Esophagus muscularis mucosa (tissue), 4 donors: Measurements from ENCODE around the gene UCP1. TPM values are rescaled to one million over a fixed set of nuclear protein-coding genes. Genes with fewer than 3 reads are reported as not detected.
A peak's percentile ranks its signal among the peaks of the same experiment; 100 is the strongest.

Experiments
- DNase-seq: peaks from one replicate; pipeline ENCODE4 v3.0.0-alpha.2; 2017; ENCODE audit errors: extremely low spot score
- H3K27ac ChIP-seq, 4 donors: fragments of 200-600 bp; sonication (generic); replicated peaks in 1 of 4; 1 replicate in 3 of 4; 2 replicates in 1 of 4; pipeline ENCODE4 v1.5.1; 2016 to 2019; ENCODE audit warnings: mild to moderate bottlenecking in 1 of 4
- H3K27me3 ChIP-seq, 4 donors: fragments of 200-600 bp; sonication (generic); one replicate each; pipeline versions ENCODE4 v1.5.1 to v1.6.0; 2016 to 2019
- H3K36me3 ChIP-seq, 4 donors: fragments of 200-600 bp; sonication (generic); one replicate each; pipeline ENCODE4 v1.5.1; 2016 to 2019
- H3K4me1 ChIP-seq, 4 donors: fragments of 200-600 bp; sonication (generic); one replicate each; pipeline ENCODE4 v1.5.1; 2016 to 2019
- H3K4me3 ChIP-seq, 4 donors: fragments of 200-600 bp; sonication (generic); 1 replicate in 2 of 4; 2 replicates in 2 of 4; pipeline ENCODE4 v1.5.1; 2016 to 2019; ENCODE audit warnings: mild to moderate bottlenecking in 4 of 4, moderate library complexity in 1 of 4
- H3K9me3 ChIP-seq, 4 donors: fragments of 200-600 bp; sonication (generic); 1 replicate in 3 of 4; 2 replicates in 1 of 4; pipeline ENCODE4 v1.5.1; 2016 to 2019
- CTCF ChIP-seq, 3 experiments: fragments of 200-600 bp in 2 of 3; fragments of 450-650 bp in 1 of 3; sonication (generic) in 2 of 3; IDR thresholded peaks; one replicate each; pipeline ENCODE4 v1.5.1; 2017 to 2019; ENCODE audit warnings: antibody characterized with exemption in 3 of 3, mild to moderate bottlenecking in 2 of 3, moderate library complexity in 1 of 3
- EP300 ChIP-seq: sonication (generic); formaldehyde crosslinking; IDR thresholded peaks from one replicate; pipeline ENCODE4 v1.6.1; 2017; ENCODE audit warnings: antibody characterized with exemption
- POLR2A ChIP-seq: fragments of 450-650 bp; IDR thresholded peaks from one replicate; pipeline ENCODE4 v1.6.1; 2017; ENCODE audit warnings: antibody characterized with exemption, moderate library complexity, mild to moderate bottlenecking, low read depth
- POLR2AphosphoS5 ChIP-seq, 2 donors: sonication (generic); formaldehyde crosslinking; IDR thresholded peaks; one replicate each; pipeline ENCODE4 v1.6.1; 2017; ENCODE audit warnings: antibody characterized with exemption in 2 of 2
- WGBS: methylation state at CpG from one replicate; pipeline ENCODE4 v1.1.5; 2018; 5-methylcytosine and 5-hydroxymethylcytosine counted together
- intact Hi-C: fragments of 100-400 bp; cut with DNase I; formaldehyde crosslinking; loops from one replicate; pipeline ENCODE4 v1.15.1; 2023
- total RNA-seq, 4 donors: library from RNA; depleted of rRNA; stranded (reverse); fragments of >200 nt; gene quantifications; one replicate each; pipeline versions ENCODE4 v1.1.0 to v1.2.1, GENCODE V29; 2016

Gene UCP1
- total RNA-seq, 4 donors from 2014 or later: not detected

- no peak for TF ChIP-seq EP300
- TF ChIP-seq CTCF (IDR thresholded peaks at IDR 0.05): no peak
- no peak for TF ChIP-seq POLR2AphosphoS5 (IDR thresholded peaks at IDR 0.05)
- Histone ChIP-seq H3K27ac (no peak overlapping the region), H3K4me1 (peaks cover 0 to 7% (median 0%) of the 10 kb centered on the region in 4 donors), H3K27me3 (no peaks in the 10 kb centered on the region), H3K36me3 (no peaks in the 10 kb centered on the region), H3K4me3 (no peak overlapping the region), H3K9me3 (no peaks in the 10 kb centered on the region)
- WGBS: 100% methylated on average over 2 of the region's 2 CpGs
- intact Hi-C loops: no loop called here
- DNase-seq: no peak
Measured at GRCh38 chr4:140603286-140603685, 34.5 kb upstream of the UCP1 start.

GRCh38 chr4:140602714-140603113 is 34.0 kb upstream of the UCP1 start:
- Histone ChIP-seq H3K36me3 (no peaks in the 10 kb centered on the region), H3K4me3 (no peak overlapping the region), H3K27me3 (no peaks in the 10 kb centered on the region), H3K27ac (no peak overlapping the region), H3K9me3 (no peaks in the 10 kb centered on the region), H3K4me1 (peaks cover 0 to 7% (median 0%) of the 10 kb centered on the region in 4 donors)
- no peak for DNase-seq
- WGBS: 69% methylated on average over 2 of the region's 2 CpGs
- intact Hi-C loops: no loop called here
- no peak for TF ChIP-seq CTCF (IDR thresholded peaks at IDR 0.05)
- no peak for TF ChIP-seq POLR2AphosphoS5 (IDR thresholded peaks at IDR 0.05)
- TF ChIP-seq POLR2A: no peak
- no peak for TF ChIP-seq EP300

- Histone ChIP-seq H3K27ac (no peak overlapping the region), H3K4me1 (peaks cover 0 to 7% (median 0%) of the 10 kb centered on the region in 4 donors), H3K36me3 (no peaks in the 10 kb centered on the region), H3K9me3 (no peaks in the 10 kb centered on the region), H3K27me3 (no peaks in the 10 kb centered on the region), H3K4me3 (no peak overlapping the region)
- no peak for DNase-seq
- intact Hi-C loops: no loop called here
- 85% methylated on average over 8 of the region's 8 CpGs for WGBS
- TF ChIP-seq POLR2AphosphoS5 (IDR thresholded peaks at IDR 0.05) (no peak), CTCF (IDR thresholded peaks at IDR 0.05) (no peak), EP300 (no peak)
Measured at GRCh38 chr4:140600408-140600807, 31.6 kb upstream of the UCP1 start.

- intact Hi-C loops: no loop called here
- 80% methylated on average over 1 of the region's 1 CpG for WGBS
- peak in 1 of 3 experiments; percentile 32 for TF ChIP-seq CTCF (IDR thresholded peaks at IDR 0.05)
- no peak for TF ChIP-seq POLR2A
- TF ChIP-seq EP300: no peak
- no peak for TF ChIP-seq POLR2AphosphoS5 (IDR thresholded peaks at IDR 0.05)
Measured at GRCh38 chr4:140595065-140595464, 26.3 kb upstream of the UCP1 start.

GRCh38 chr4:140584439-140584838 is 15.7 kb upstream of the UCP1 start:
- Histone ChIP-seq H3K36me3 (no peaks in the 10 kb centered on the region), H3K4me3 (no peak overlapping the region), H3K4me1 (no peaks in the 10 kb centered on the region), H3K9me3 (no peaks in the 10 kb centered on the region), H3K27ac (no peak overlapping the region), H3K27me3 (peaks cover 0 to 19% (median 4%) of the 10 kb centered on the region in 4 donors)
- TF ChIP-seq CTCF (IDR thresholded peaks at IDR 0.05): no peak
- no peak for TF ChIP-seq POLR2AphosphoS5 (IDR thresholded peaks at IDR 0.05)
- TF ChIP-seq POLR2A: no peak
- TF ChIP-seq EP300: no peak
- intact Hi-C loops: no loop called here
- WGBS: 68% methylated on average over 1 of the region's 1 CpG
- DNase-seq: no peak

More at GRCh38 chr4:140595065-140595464, 26.3 kb upstream of the UCP1 start:
- H3K36me3 ChIP-seq: no peaks in the 10 kb centered on the region
- no peak overlapping the region for H3K27ac ChIP-seq
- no peaks in the 10 kb centered on the region for H3K27me3 ChIP-seq
- H3K9me3 ChIP-seq: no peaks in the 10 kb centered on the region
- no peaks in the 10 kb centered on the region for H3K4me1 ChIP-seq
- DNase-seq: no peak
- H3K4me3 ChIP-seq: no peak overlapping the region
